ENCODE data around the gene DNAH1.

- TF ChIP-seq CTCF (IDR thresholded peaks at IDR 0.05) (no peak), EZH2 (IDR thresholded peaks at IDR 0.05; ENCODE audit: borderline replicate concordance, insufficient read depth, low read depth, low read length, poor library complexity, severe bottlenecking) (no peak)
Measured at GRCh38 chr3:52326976-52327375, 10.9 kb downstream of the DNAH1 start.
